Ramos (cell line): Measurements from ENCODE around the gene CD46.

Experiments
- in situ Hi-C: fragments of 300-500 bp; cut with MboI; formaldehyde crosslinking; loops from one replicate; pipeline ENCODE4 v1.14.3; 2022; ENCODE audit warnings: low sequenced_read_pairs; ENCODE audit not compliant: unreplicated experiment

Gene CD46

DNA sequence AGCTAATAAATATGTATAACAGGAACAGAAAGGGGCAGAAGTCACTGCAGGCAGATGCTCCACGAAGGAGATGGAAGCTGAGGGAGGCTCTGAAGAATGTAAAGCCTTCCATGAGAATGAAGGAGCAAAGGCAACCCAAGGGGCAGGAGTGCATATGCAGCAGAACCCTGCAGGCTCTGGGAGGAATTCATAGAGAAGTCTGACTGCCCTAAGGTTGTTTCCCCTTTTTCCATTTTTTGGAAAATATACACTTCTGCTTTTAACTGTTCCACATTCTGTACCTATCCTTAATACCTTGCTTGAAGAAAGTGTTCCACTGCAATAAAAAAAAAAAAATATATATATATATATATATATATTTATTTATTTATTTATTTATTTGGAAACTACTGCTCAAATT, 89.4 kb downstream of the CD46 start:
- in situ Hi-C loops = no loop called here

DNA sequence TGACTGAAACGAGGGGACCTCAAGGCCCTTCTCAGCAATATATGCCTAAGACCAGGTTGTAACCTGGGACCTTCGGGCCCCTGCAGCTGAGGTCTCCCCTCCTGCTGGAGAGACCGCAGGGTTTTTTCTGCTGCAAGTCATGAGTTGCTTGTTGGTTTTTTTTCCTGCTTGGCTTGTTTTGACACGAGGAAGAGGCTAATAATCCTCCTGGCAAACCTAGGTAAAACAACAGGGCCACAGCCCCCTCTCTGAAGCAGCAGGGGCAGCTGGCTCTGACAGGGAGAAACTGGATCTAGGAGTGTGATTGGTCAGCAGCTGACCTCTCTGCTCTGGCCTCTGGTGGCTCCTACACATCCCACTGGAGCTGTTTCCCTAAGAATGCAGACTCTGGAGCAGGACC, 90.0 kb downstream of the CD46 start:
- in situ Hi-C loops = no loop called here

DNA sequence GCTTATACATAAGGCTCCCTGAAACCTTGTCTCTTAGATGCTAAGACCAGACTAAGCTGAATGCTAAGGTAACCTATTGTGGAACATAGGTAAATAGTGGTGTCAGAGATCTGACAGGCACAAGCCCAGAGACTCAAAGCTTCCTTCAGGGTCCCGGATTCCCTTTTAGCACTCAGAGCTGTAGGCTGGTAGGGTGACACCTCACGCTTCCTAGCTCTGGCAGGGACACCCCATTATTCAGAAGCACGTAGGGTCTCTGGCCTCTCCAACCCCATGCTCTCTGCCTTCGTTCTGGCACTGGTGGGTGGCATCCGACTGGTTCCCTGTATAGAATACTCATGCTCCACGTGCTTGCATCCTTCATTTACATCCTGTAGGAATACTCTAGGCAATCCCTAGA, 90.7 kb downstream of the CD46 start:
- in situ Hi-C loops = no loop called here

DNA sequence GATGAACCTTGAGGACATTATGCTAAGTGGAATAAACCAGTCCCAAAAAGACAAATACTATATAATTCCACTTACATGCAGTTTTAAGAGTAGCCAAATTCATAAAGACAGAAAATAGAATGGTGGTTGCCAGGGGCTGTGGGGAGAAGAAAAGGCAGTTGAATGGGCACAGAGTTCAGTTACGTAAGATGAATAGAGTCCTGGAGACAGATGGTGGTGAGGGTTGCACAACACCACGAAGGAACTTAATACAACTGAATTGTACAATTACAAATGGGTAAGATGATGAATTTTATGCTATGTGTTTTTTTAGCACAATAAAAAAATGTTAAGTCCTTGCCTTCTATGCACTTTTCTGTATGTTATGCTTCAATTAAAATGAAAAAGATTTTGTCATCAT, 92.5 kb downstream of the CD46 start:
- in situ Hi-C loops = no loop called here
